ENCODE results near the gene PDE4C.
A peak's percentile ranks its signal among the peaks of the same experiment; 100 is the strongest.

Gene PDE4C

DNA sequence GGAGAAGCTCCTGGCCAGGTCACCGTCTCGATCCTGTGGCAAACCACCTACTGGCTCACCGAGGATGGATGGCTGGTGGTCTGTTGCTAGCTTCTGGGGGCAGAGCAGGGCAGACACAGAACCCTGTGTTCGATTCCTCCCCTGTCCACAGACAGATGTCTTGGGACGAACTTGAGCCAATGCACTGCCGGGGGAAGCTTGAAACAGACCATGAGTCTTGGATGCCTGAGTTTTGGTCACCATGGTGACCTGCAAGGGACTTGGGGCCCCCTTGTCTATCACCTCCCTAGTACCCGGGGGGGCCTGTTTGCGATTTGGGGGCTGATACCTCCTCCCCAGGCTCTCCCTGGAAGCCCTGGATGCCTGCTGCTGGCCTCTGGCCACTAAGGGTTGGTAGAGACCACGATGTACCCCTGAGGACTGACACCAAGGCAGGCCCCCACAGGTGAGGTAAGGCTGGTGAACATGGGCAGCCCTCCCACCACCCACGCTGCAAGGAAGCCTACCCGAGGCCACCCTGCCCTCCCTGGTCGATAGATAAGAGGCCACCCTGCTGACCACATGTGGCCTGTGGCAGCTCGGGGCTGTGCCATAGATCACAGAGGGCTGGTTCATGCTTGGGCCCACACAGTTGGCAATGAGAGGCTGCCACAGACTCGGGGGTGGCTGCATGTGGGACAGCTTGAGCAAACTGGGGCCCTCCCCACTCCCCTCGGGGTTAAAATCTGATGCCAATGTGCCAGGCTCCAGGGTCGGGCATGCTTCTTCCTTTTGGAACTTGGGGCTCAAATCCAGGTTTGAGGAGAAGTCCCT, 37.3 kb upstream of the PDE4C start:
- no peak overlapping the region for H3K4me3 ChIP-seq (ENCODE audit: control insufficient read depth, low read depth, low read length)
- DNase-seq (ENCODE audit: low read depth) = no peak
- TF ChIP-seq, protein P1, sequence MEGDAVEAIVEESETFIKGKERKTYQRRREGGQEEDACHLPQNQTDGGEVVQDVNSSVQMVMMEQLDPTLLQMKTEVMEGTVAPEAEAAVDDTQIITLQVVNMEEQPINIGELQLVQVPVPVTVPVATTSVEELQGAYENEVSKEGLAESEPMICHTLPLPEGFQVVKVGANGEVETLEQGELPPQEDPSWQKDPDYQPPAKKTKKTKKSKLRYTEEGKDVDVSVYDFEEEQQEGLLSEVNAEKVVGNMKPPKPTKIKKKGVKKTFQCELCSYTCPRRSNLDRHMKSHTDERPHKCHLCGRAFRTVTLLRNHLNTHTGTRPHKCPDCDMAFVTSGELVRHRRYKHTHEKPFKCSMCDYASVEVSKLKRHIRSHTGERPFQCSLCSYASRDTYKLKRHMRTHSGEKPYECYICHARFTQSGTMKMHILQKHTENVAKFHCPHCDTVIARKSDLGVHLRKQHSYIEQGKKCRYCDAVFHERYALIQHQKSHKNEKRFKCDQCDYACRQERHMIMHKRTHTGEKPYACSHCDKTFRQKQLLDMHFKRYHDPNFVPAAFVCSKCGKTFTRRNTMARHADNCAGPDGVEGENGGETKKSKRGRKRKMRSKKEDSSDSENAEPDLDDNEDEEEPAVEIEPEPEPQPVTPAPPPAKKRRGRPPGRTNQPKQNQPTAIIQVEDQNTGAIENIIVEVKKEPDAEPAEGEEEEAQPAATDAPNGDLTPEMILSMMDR (conservative IDR thresholded peaks at IDR 0.05; ENCODE audit: control insufficient read depth, insufficient read depth, low read depth, low read length) = no peak

- no peak for DNase-seq (ENCODE audit: low read depth)
- no peak overlapping the region for H3K4me3 ChIP-seq (ENCODE audit: control insufficient read depth, low read depth, low read length)
- TF ChIP-seq, protein P1 (conservative IDR thresholded peaks at IDR 0.05; ENCODE audit: control insufficient read depth, insufficient read depth, low read depth, low read length) = no peak
Observed at GRCh38 chr19:18262917-18263316, 36.7 kb upstream of the PDE4C start.

GRCh38 chr19:18262144-18262543, 35.9 kb upstream of the PDE4C start:
- no peak for DNase-seq (ENCODE audit: low read depth)
- TF ChIP-seq, protein P1 (conservative IDR thresholded peaks at IDR 0.05; ENCODE audit: control insufficient read depth, insufficient read depth, low read depth, low read length) = no peak
- H3K4me3 ChIP-seq (ENCODE audit: control insufficient read depth, low read depth, low read length) = no peak overlapping the region

GRCh38 chr19:18261474-18261873, 35.2 kb upstream of the PDE4C start:
- H3K4me3 ChIP-seq (ENCODE audit: control insufficient read depth, low read depth, low read length) = no peak overlapping the region
- no peak for DNase-seq (ENCODE audit: low read depth)
- TF ChIP-seq, protein P1 (conservative IDR thresholded peaks at IDR 0.05; ENCODE audit: control insufficient read depth, insufficient read depth, low read depth, low read length) = no peak

- TF ChIP-seq, protein P1 (conservative IDR thresholded peaks at IDR 0.05; ENCODE audit: control insufficient read depth, insufficient read depth, low read depth, low read length) = no peak
- H3K4me3 ChIP-seq (ENCODE audit: control insufficient read depth, low read depth, low read length) = no peak overlapping the region
- peak; percentile 80 for DNase-seq (ENCODE audit: low read depth)
Observed at GRCh38 chr19:18259893-18260292, 33.7 kb upstream of the PDE4C start.

DNA sequence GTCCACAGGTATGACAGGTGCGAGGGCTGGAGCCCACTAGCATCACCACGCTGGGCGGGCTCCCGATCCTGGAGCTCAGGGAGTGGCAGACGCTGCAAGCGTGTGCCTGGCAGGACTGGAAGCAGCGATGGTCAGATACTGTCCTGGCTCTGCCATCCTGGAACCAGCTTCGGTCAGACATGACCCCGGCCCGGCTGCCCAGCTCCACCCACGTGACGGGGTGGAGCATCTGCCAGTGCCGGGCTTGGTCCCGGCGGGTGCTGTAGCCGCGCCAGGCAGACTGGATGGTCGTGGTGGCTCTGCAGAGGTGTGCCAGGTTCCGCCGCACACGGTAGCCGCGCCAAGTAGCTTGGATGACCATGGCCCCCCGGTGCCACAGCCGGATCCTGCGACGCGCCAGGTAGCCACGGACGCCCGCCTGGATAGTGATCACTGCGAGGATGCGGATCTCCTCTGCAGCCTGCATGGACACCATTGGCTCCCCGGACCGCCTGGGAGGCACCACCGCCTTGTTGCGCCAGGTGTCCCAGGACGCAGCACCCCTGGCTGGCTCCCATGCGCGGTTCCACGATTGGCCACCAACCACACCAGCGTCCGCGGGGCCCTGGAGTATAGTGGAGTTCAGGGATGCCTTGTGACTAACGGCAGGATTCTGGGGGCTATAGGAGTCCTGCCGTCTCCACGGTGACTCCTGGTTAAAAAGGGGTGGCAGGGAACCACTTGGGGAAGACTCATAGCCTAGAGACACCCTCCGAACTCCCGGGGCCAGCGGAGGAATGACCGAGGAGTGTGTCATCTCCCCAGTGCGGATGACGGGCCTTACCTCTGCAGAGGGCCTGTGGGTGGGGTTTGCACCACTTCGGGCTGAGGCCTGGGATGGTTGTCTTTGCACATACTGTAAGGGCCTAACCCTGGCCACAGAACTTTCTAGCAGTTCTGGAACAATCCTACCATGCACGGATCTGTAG, 31.5 kb upstream of the PDE4C start:
- TF ChIP-seq, protein P1 (conservative IDR thresholded peaks at IDR 0.05; ENCODE audit: control insufficient read depth, insufficient read depth, low read depth, low read length) = no peak
- H3K4me3 ChIP-seq (ENCODE audit: control insufficient read depth, low read depth, low read length) = no peak overlapping the region
- DNase-seq (ENCODE audit: low read depth) = no peak
